IMR-90 (cell line): ENCODE measurements around the gene SMC5. TPM values are rescaled to one million over a fixed set of nuclear protein-coding genes. Genes with fewer than 3 reads are reported as not detected.

Experiments used
- ATAC-seq: fragments of 200-7000 bp; cut with Tn5 transposase; 2 replicates; pipeline ENCODE4 v1.9.1; 2020; ENCODE audit warnings: low read depth, mild to moderate bottlenecking, moderate library complexity
- BruUV-seq: library from RNA; stranded (reverse); fragments of 400-500 nt; replicated peaks from 2 replicates; lab custom pipeline; 2021; lab: Mats Ljungman, UMichigan
- CTCF ChIA-PET: fragments of 300-600 bp; formaldehyde crosslinking; extraction: SDS; loops from one replicate; lab custom pipeline; 2021; ENCODE audit warnings: antibody characterized with exemption; lab: Yijun Ruan, JAX
- POLR2A ChIA-PET: fragments of 300-600 bp; sonication (Branson Sonifier 250); formaldehyde crosslinking; loops from one replicate; lab custom pipeline; 2022; ENCODE audit warnings: antibody characterized with exemption; ENCODE audit not compliant: unreplicated experiment; lab: Charles Lee
- DNase-seq: peaks from one replicate; pipeline ENCODE4 v3.0.0; 2013
- H2AFZ ChIP-seq: replicated peaks from 2 replicates; pipeline ENCODE3; 2013; ENCODE audit warnings: low read length, mild to moderate bottlenecking; ENCODE audit not compliant: poor library complexity
- H2AK5ac ChIP-seq: 2 replicates; pipeline ENCODE4 v1.6.1; 2013; ENCODE audit warnings: low read depth, low read length, inconsistent platforms
- H2AK9ac ChIP-seq: replicated peaks from 2 replicates; pipeline ENCODE3; 2013; ENCODE audit warnings: mild to moderate bottlenecking, low read depth, low read length, moderate library complexity; ENCODE audit not compliant: poor library complexity
- H2BK120ac ChIP-seq: 2 replicates; pipeline ENCODE4 v1.6.1; 2013; ENCODE audit warnings: low read depth, low read length, inconsistent platforms
- H2BK15ac ChIP-seq: 3 replicates; pipeline ENCODE4 v1.6.1; 2013; ENCODE audit warnings: low read depth, low read length, inconsistent platforms
- H2BK20ac ChIP-seq: 2 replicates; pipeline ENCODE4 v1.6.1; 2013; ENCODE audit warnings: low read depth, mild to moderate bottlenecking, inconsistent platforms, low read length, moderate library complexity
- H2BK5ac ChIP-seq: 2 replicates; pipeline ENCODE4 v1.6.1; 2013; ENCODE audit warnings: mild to moderate bottlenecking, low read depth, low read length, inconsistent platforms; ENCODE audit not compliant: poor library complexity, severe bottlenecking
- H3K14ac ChIP-seq: replicated peaks from 2 replicates; pipeline ENCODE4 v1.6.1; 2013; ENCODE audit warnings: low read depth, low read length, inconsistent platforms
- H3K18ac ChIP-seq: 2 replicates; pipeline ENCODE4 v1.6.1; 2013; ENCODE audit warnings: low read depth, low read length, control low read depth
- H3K23ac ChIP-seq: 2 replicates; pipeline ENCODE4 v1.6.1; 2013; ENCODE audit warnings: low read depth, low read length, inconsistent platforms
- H3K27ac ChIP-seq: 2 replicates; pipeline ENCODE4 v1.5.1; 2013; ENCODE audit warnings: mild to moderate bottlenecking, control low read depth, low read length; ENCODE audit not compliant: insufficient read depth
- H3K27me3 ChIP-seq: 2 replicates; pipeline ENCODE4 v1.6.1; 2013; ENCODE audit warnings: low read length; ENCODE audit not compliant: control insufficient read depth, insufficient read depth
- H3K36me3 ChIP-seq: 2 replicates; pipeline ENCODE4 v1.6.1; 2013; ENCODE audit warnings: low read length, mixed read lengths; ENCODE audit not compliant: control insufficient read depth, insufficient read depth
- H3K4ac ChIP-seq: 2 replicates; pipeline ENCODE4 v1.6.1; 2013; ENCODE audit warnings: low read depth, low read length, inconsistent platforms
- H3K4me1 ChIP-seq: 2 replicates; pipeline ENCODE4 v1.6.1; 2013; ENCODE audit warnings: low read length, mixed read lengths; ENCODE audit not compliant: control insufficient read depth, insufficient read depth
- H3K4me2 ChIP-seq: 2 replicates; pipeline ENCODE4 v1.6.1; 2013; ENCODE audit warnings: low read depth, mild to moderate bottlenecking, control low read depth, low read length, moderate library complexity
- H3K4me3 ChIP-seq: 2 replicates; pipeline ENCODE4 v1.5.1; 2013; ENCODE audit warnings: low read depth, mild to moderate bottlenecking, control low read depth, low read length, moderate library complexity; ENCODE audit not compliant: insufficient read depth
- H3K56ac ChIP-seq: 2 replicates; pipeline ENCODE4 v1.6.1; 2013; ENCODE audit warnings: low read length, inconsistent platforms; ENCODE audit not compliant: insufficient read depth; ENCODE audit errors: extremely low read depth
- H3K79me1 ChIP-seq, 2 experiments: 2 replicates each; pipeline ENCODE4 v1.6.1; 2013; ENCODE audit warnings: low read length in 2 of 2, inconsistent platforms in 1 of 2, low read depth in 1 of 2
- H3K9ac ChIP-seq: 2 replicates; pipeline ENCODE4 v1.6.1; 2013; ENCODE audit warnings: low read depth, low read length, control low read depth
- H3K9me1 ChIP-seq: 2 replicates; pipeline ENCODE4 v1.6.1; 2013; ENCODE audit warnings: low read length, inconsistent platforms; ENCODE audit not compliant: insufficient read depth
- H3K9me3 ChIP-seq: 2 replicates; pipeline ENCODE4 v1.6.1; 2013; ENCODE audit warnings: low read length; ENCODE audit not compliant: control insufficient read depth, insufficient read depth
- H4K20me1 ChIP-seq: 2 replicates; pipeline ENCODE4 v1.6.1; 2013; ENCODE audit warnings: low read length, inconsistent platforms; ENCODE audit not compliant: insufficient read depth
- H4K5ac ChIP-seq: 2 replicates; pipeline ENCODE4 v1.6.1; 2013; ENCODE audit warnings: mild to moderate bottlenecking, low read depth, low read length, control low read depth
- H4K8ac ChIP-seq, 2 experiments: 2 replicates each; pipeline ENCODE4 v1.6.1; 2013; ENCODE audit warnings: low read depth in 2 of 2, low read length in 2 of 2, control low read depth in 1 of 2, inconsistent platforms in 1 of 2
- H4K91ac ChIP-seq: 2 replicates; pipeline ENCODE4 v1.6.1; 2013; ENCODE audit warnings: low read depth, low read length, inconsistent platforms; ENCODE audit not compliant: insufficient read depth
- ELK1 ChIP-seq: fragments of 150-350 bp; IDR thresholded peaks from 2 replicates; pipeline ENCODE4 v1.6.1; 2016; ENCODE audit warnings: low read depth, mild to moderate bottlenecking, low read length, moderate library complexity, borderline replicate concordance
- FOS ChIP-seq: fragments of 150-350 bp; IDR thresholded peaks from 2 replicates; pipeline ENCODE4 v1.6.1; 2016; ENCODE audit warnings: low read depth, low read length
- MAFK ChIP-seq: IDR thresholded peaks from 2 replicates; pipeline ENCODE4 v1.6.1; 2012; ENCODE audit warnings: low read depth, low read length, improper control_type of control experiment
- MXI1 ChIP-seq: IDR thresholded peaks from 2 replicates; pipeline ENCODE4 v1.6.1; 2012; ENCODE audit warnings: low read depth, mild to moderate bottlenecking, low read length, moderate library complexity, borderline replicate concordance
- RAD21 ChIP-seq: IDR thresholded peaks from 2 replicates; pipeline ENCODE4 v1.6.1; 2012; ENCODE audit warnings: low read length, improper control_type of control experiment
- WGBS, 2 experiments: methylation state at CpG; one replicate each; pipeline versions ENCODE4 v1.1.5 to v1.1.7; 2013; ENCODE audit warnings: missing lambda C conversion rate in 2 of 2; ENCODE audit not compliant: insufficient read length in 1 of 2; ENCODE audit errors: extremely low coverage in 2 of 2; 5-methylcytosine and 5-hydroxymethylcytosine counted together
- dilution Hi-C: fragments of 300-500 bp; cut with HindIII; formaldehyde crosslinking; loops from one replicate; pipeline ENCODE4 v1.14.3; 2018; ENCODE audit warnings: low sequenced_read_pairs; ENCODE audit not compliant: unreplicated experiment
- in situ Hi-C: fragments of 300-500 bp; cut with MboI; formaldehyde crosslinking; loops from 3 replicates; pipeline ENCODE4 v1.14.3; 2019; ENCODE audit warnings: low sequenced_read_pairs, inconsistent platforms, mixed read lengths
- intact Hi-C: fragments of 100-400 bp; cut with micrococcal nuclease; formaldehyde crosslinking; loops from 2 replicates; pipeline ENCODE4 v1.10.0; 2022
- polyA plus RNA-seq, 3 experiments: library from polyadenylated mRNA; depleted of rRNA; stranded (reverse); fragments of >200 nt; gene quantifications; 2 replicates each; pipeline ENCODE4 v1.2.3, GENCODE V29; 2012; ENCODE audit warnings: low replicate concordance in 1 of 3
- total RNA-seq: library from RNA; depleted of rRNA; stranded (reverse); fragments of >200 nt; gene quantifications from 2 replicates; pipeline ENCODE4 v1.2.3, GENCODE V29; 2012
- TF ChIP-seq, protein P1 (sequence below): fragments of 150-350 bp; IDR thresholded peaks from 2 replicates; pipeline ENCODE4 v1.6.1; 2017; ENCODE audit warnings: mild to moderate bottlenecking, antibody characterized with exemption, low read length, low read depth

The SMC5 gene
- total and polyA plus RNA-seq, 2 of the 4 experiments (the other 2 are of a cell fraction), result 12.0 to 13.3 TPM

- Histone ChIP-seq H3K27me3 (no peaks in the 10 kb centered on the region), H3K36me3 (peaks cover 3% of the 10 kb centered on the region; the same call in 1 of the 2 replicates), H2AK5ac (peak overlapping the region; percentile 42), H4K8ac (no peak overlapping the region), H3K27ac (no peak overlapping the region), H2BK15ac (0 out of 3 replicates have a peak overlapping the region, but pooled peaks have one; percentile 15), H3K79me1 (peaks cover 22 to 90% of the 10 kb centered on the region in 2 experiments), H2AK9ac (no peak overlapping the region), H3K23ac (peak overlapping the region; percentile 41; the same call in 1 of the 2 replicates), H4K91ac (no peak overlapping the region), H2BK20ac (0 out of 2 replicates have a peak overlapping the region, but pooled peaks have one; percentile 14), H3K9ac (no peak overlapping the region), H2BK120ac (no peak overlapping the region; the same call in 1 of the 2 replicates), H3K9me1 (peaks cover 36% of the 10 kb centered on the region), H3K4me1 (peaks cover 35% of the 10 kb centered on the region), H4K5ac (0 out of 2 replicates have a peak overlapping the region, but pooled peaks have one; percentile 16), H3K4me2 (peak overlapping the region; percentile 22; the same call in 1 of the 2 replicates), H3K4ac (peak overlapping the region; percentile 52), H3K4me3 (no peak overlapping the region), H2BK5ac (no peak overlapping the region), H3K56ac (no peak overlapping the region), H4K20me1 (peaks cover 64% of the 10 kb centered on the region), H2AFZ (no peak overlapping the region), H3K18ac (peak overlapping the region; percentile 54; the same call in 1 of the 2 replicates), H3K9me3 (no peaks in the 10 kb centered on the region), H3K14ac (peak overlapping the region; percentile 14; the same call in 1 of the 2 replicates)
- in situ Hi-C loops, result no loop called here
- ATAC-seq, result no peak
- POLR2A ChIA-PET, result no interaction called here
- TF ChIP-seq MAFK (no peak), FOS (no peak), MXI1 (no peak), ELK1 (no peak), RAD21 (no peak)
- TF ChIP-seq, protein P1, sequence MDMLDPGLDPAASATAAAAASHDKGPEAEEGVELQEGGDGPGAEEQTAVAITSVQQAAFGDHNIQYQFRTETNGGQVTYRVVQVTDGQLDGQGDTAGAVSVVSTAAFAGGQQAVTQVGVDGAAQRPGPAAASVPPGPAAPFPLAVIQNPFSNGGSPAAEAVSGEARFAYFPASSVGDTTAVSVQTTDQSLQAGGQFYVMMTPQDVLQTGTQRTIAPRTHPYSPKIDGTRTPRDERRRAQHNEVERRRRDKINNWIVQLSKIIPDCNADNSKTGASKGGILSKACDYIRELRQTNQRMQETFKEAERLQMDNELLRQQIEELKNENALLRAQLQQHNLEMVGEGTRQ, result no peak
- dilution Hi-C loops, result no loop called here
- BruUV-seq, result no TSS peak
- intact Hi-C loops, result no loop called here
- CTCF ChIA-PET, result no interaction called here
- DNase-seq, result peak; percentile 47
- WGBS, 2 experiments, result 79% methylated on average over 2 of the region's 4 CpGs; no CpG with 5 or more reads in 1 of the 2 experiments
Measured at GRCh38 chr9:70403618-70404025, 144.8 kb downstream of the SMC5 start.
